ENCODE data around the gene LIN7A.

The LIN7A gene

GRCh38 chr12:80920006-80920405, 17.7 kb downstream of the LIN7A start:
- H3K4me1 ChIP-seq (ENCODE audit: control insufficient read depth, insufficient read depth, low read length), result no peaks in the 10 kb centered on the region
- no peak overlapping the region for H3K4me3 ChIP-seq (ENCODE audit: low read depth, low read length)
- H3K9ac ChIP-seq (ENCODE audit: low read depth, low read length), result no peak overlapping the region
- no peaks in the 10 kb centered on the region for H3K9me3 ChIP-seq (ENCODE audit: control insufficient read depth, insufficient read depth, low read length)
- no peak overlapping the region for H3K27ac ChIP-seq (ENCODE audit: low read depth, low read length)
- H3K36me3 ChIP-seq (ENCODE audit: control insufficient read depth, insufficient read depth, low read length), result no peaks in the 10 kb centered on the region
- H3K27me3 ChIP-seq (ENCODE audit: control insufficient read depth, insufficient read depth, low read length), result no peaks in the 10 kb centered on the region

- Histone ChIP-seq H3K4me3 (ENCODE audit: low read depth, low read length) (no peak overlapping the region), H3K4me1 (ENCODE audit: control insufficient read depth, insufficient read depth, low read length) (peaks cover 12% of the 10 kb centered on the region; the same call in 1 of the 2 replicates), H3K9me3 (ENCODE audit: control insufficient read depth, insufficient read depth, low read length) (no peaks in the 10 kb centered on the region), H3K27me3 (ENCODE audit: control insufficient read depth, insufficient read depth, low read length) (no peaks in the 10 kb centered on the region), H3K9ac (ENCODE audit: low read depth, low read length) (no peak overlapping the region), H3K36me3 (ENCODE audit: control insufficient read depth, insufficient read depth, low read length) (no peaks in the 10 kb centered on the region), H3K27ac (ENCODE audit: low read depth, low read length) (no peak overlapping the region)
Observed at GRCh38 chr12:80917651-80918050, 20.1 kb downstream of the LIN7A start.

GRCh38 chr12:80912901-80913770, 24.6 kb downstream of the LIN7A start:
- no peaks in the 10 kb centered on the region for H3K27me3 ChIP-seq (ENCODE audit: control insufficient read depth, insufficient read depth, low read length)
- H3K4me3 ChIP-seq (ENCODE audit: low read depth, low read length), result no peak overlapping the region
- H3K36me3 ChIP-seq (ENCODE audit: control insufficient read depth, insufficient read depth, low read length), result no peaks in the 10 kb centered on the region
- no peak overlapping the region for H3K27ac ChIP-seq (ENCODE audit: low read depth, low read length)
- H3K9me3 ChIP-seq (ENCODE audit: control insufficient read depth, insufficient read depth, low read length), result no peaks in the 10 kb centered on the region
- H3K9ac ChIP-seq (ENCODE audit: low read depth, low read length), result no peak overlapping the region
- H3K4me1 ChIP-seq (ENCODE audit: control insufficient read depth, insufficient read depth, low read length), result peaks cover 12% of the 10 kb centered on the region; the same call in 1 of the 2 replicates

DNA sequence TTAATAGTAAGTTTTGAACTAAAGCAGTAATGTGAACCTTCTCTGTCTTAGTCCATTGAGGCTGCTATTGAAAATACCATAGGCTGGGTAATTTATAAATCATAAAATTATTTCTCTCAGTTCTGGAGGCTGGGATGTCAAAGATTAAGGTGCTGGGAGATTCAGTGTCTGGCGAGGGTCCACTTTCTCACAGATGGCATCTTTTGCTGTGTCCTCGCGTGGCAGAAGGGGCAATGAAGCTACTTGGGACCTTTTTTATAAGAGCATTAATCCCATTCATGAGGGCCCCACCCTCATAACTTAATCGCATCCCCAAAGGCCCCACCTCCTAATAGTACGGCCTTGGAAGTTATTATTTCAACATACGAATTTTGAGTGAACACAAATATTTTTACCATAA, 28.4 kb downstream of the LIN7A start:
- Histone ChIP-seq H3K27me3 (ENCODE audit: control insufficient read depth, insufficient read depth, low read length) (no peaks in the 10 kb centered on the region), H3K4me1 (ENCODE audit: control insufficient read depth, insufficient read depth, low read length) (peaks cover 19% of the 10 kb centered on the region), H3K4me3 (ENCODE audit: low read depth, low read length) (no peak overlapping the region), H3K9ac (ENCODE audit: low read depth, low read length) (no peak overlapping the region), H3K27ac (ENCODE audit: low read depth, low read length) (no peak overlapping the region), H3K9me3 (ENCODE audit: control insufficient read depth, insufficient read depth, low read length) (no peaks in the 10 kb centered on the region), H3K36me3 (ENCODE audit: control insufficient read depth, insufficient read depth, low read length) (no peaks in the 10 kb centered on the region)

DNA sequence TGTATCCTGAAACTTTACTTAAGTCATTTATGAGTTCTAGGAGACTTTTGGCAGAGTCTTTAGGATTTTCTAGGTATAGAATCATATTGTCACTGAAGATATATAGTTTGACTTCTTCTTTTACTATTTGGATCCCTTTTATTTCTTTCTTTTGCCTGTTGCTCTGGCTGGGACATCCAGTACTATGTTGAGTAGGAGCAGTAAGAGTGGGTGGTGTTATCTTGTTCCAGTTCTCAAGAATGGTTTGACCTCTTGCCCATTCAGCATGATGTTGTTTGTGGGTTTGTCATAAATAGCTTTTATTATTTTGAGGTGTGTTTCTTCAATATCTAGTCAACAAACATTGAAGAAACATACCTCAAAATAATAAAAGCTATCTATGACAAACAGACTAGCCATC, 35.0 kb downstream of the LIN7A start:
- Histone ChIP-seq H3K9ac (ENCODE audit: low read depth, low read length) (no peak overlapping the region), H3K27me3 (ENCODE audit: control insufficient read depth, insufficient read depth, low read length) (no peaks in the 10 kb centered on the region)

DNA sequence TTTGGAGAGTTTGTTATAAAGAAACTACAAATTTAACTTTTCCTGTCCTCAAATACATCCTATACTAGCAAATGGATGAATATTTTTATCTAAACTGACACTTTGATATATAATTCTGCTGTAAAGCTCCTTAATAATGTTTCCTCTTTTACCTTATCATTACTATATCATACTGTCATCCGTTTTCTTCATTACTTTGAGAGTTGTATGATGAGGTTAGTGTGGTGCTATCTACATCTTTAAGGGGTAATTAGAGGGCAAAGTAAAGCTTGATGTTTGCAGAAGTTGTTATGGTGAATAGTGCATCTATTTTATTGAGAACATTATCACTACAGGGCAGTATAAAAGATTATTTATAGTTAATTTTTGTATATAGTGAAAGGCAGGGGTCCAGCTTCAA, 36.1 kb downstream of the LIN7A start:
- H3K4me1 ChIP-seq (ENCODE audit: control insufficient read depth, insufficient read depth, low read length), result peaks cover 6% of the 10 kb centered on the region
- no peaks in the 10 kb centered on the region for H3K27me3 ChIP-seq (ENCODE audit: control insufficient read depth, insufficient read depth, low read length)
- H3K36me3 ChIP-seq (ENCODE audit: control insufficient read depth, insufficient read depth, low read length), result no peaks in the 10 kb centered on the region
- H3K27ac ChIP-seq (ENCODE audit: low read depth, low read length), result no peak overlapping the region
- H3K9ac ChIP-seq (ENCODE audit: low read depth, low read length), result no peak overlapping the region
- H3K4me3 ChIP-seq (ENCODE audit: low read depth, low read length), result no peak overlapping the region
- no peaks in the 10 kb centered on the region for H3K9me3 ChIP-seq (ENCODE audit: control insufficient read depth, insufficient read depth, low read length)

More for the DNA sequence above, 35.0 kb downstream of the LIN7A start:
- Histone ChIP-seq H3K4me1 (ENCODE audit: control insufficient read depth, insufficient read depth, low read length) (peaks cover 10% of the 10 kb centered on the region), H3K36me3 (ENCODE audit: control insufficient read depth, insufficient read depth, low read length) (no peaks in the 10 kb centered on the region), H3K4me3 (ENCODE audit: low read depth, low read length) (no peak overlapping the region), H3K27ac (ENCODE audit: low read depth, low read length) (no peak overlapping the region), H3K9me3 (ENCODE audit: control insufficient read depth, insufficient read depth, low read length) (no peaks in the 10 kb centered on the region)

GRCh38 chr12:80895240-80895639, 42.5 kb downstream of the LIN7A start:
- Histone ChIP-seq H3K27me3 (ENCODE audit: control insufficient read depth, insufficient read depth, low read length) (no peaks in the 10 kb centered on the region), H3K4me3 (ENCODE audit: low read depth, low read length) (no peak overlapping the region), H3K27ac (ENCODE audit: low read depth, low read length) (no peak overlapping the region), H3K9ac (ENCODE audit: low read depth, low read length) (no peak overlapping the region), H3K36me3 (ENCODE audit: control insufficient read depth, insufficient read depth, low read length) (no peaks in the 10 kb centered on the region), H3K4me1 (ENCODE audit: control insufficient read depth, insufficient read depth, low read length) (peaks cover 37% of the 10 kb centered on the region), H3K9me3 (ENCODE audit: control insufficient read depth, insufficient read depth, low read length) (no peaks in the 10 kb centered on the region)

DNA sequence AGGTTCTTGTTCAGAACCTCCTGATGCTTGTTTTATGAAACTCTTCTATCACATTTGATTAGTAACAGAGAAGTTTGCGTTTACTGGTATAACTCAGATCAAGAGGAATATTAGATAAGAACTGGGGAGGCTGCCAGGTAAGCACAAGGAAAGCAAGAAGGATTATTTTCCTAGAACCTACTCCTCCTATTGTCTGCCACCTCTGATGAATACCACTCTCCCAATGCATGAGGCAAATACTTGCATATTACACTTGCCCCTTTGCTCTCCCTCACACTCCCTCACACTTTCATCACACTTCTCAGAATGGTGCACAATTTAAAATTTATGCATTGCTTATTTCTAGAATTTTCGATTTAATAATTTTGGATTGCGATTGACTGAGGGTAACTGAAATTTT, 43.6 kb downstream of the LIN7A start:
- H3K9me3 ChIP-seq (ENCODE audit: control insufficient read depth, insufficient read depth, low read length), result no peaks in the 10 kb centered on the region
- no peaks in the 10 kb centered on the region for H3K36me3 ChIP-seq (ENCODE audit: control insufficient read depth, insufficient read depth, low read length)
- H3K9ac ChIP-seq (ENCODE audit: low read depth, low read length), result no peak overlapping the region
- no peak overlapping the region for H3K4me3 ChIP-seq (ENCODE audit: low read depth, low read length)
- H3K27ac ChIP-seq (ENCODE audit: low read depth, low read length), result no peak overlapping the region
- H3K27me3 ChIP-seq (ENCODE audit: control insufficient read depth, insufficient read depth, low read length), result no peaks in the 10 kb centered on the region
- H3K4me1 ChIP-seq (ENCODE audit: control insufficient read depth, insufficient read depth, low read length), result peaks cover 37% of the 10 kb centered on the region

- Histone ChIP-seq H3K27ac (ENCODE audit: low read depth, low read length) (peak overlapping the region; percentile 56), H3K36me3 (ENCODE audit: control insufficient read depth, insufficient read depth, low read length) (no peaks in the 10 kb centered on the region), H3K9me3 (ENCODE audit: control insufficient read depth, insufficient read depth, low read length) (no peaks in the 10 kb centered on the region), H3K9ac (ENCODE audit: low read depth, low read length) (no peak overlapping the region), H3K27me3 (ENCODE audit: control insufficient read depth, insufficient read depth, low read length) (no peaks in the 10 kb centered on the region), H3K4me3 (ENCODE audit: low read depth, low read length) (no peak overlapping the region), H3K4me1 (ENCODE audit: control insufficient read depth, insufficient read depth, low read length) (peaks cover 34% of the 10 kb centered on the region)
Observed at GRCh38 chr12:80892597-80893445, 44.9 kb downstream of the LIN7A start.

DNA sequence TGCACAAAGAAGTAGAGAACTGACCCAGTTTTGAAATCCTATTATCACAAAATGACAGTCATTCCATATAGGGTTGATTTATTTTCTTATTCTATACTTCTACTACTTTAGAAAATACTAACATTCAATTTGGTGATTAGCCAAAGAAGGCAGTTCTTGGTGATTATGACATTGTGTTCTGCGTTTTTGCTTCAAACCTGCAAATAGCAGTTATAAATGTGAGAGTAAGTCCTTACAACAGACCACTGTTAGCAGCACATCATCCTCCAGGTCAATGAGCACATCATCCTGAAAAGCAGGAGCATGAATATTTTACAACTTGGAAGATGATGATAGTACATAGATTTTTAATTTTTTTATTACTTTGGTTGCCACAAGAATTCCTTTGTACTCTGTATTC, 53.1 kb downstream of the LIN7A start:
- no peaks in the 10 kb centered on the region; the same call in 1 of the 2 replicates for H3K36me3 ChIP-seq (ENCODE audit: control insufficient read depth, insufficient read depth, low read length)
- no peaks in the 10 kb centered on the region for H3K9me3 ChIP-seq (ENCODE audit: control insufficient read depth, insufficient read depth, low read length)
- H3K9ac ChIP-seq (ENCODE audit: low read depth, low read length), result no peak overlapping the region
- peaks cover 2% of the 10 kb centered on the region; the same call in 1 of the 2 replicates for H3K4me1 ChIP-seq (ENCODE audit: control insufficient read depth, insufficient read depth, low read length)
- H3K4me3 ChIP-seq (ENCODE audit: low read depth, low read length), result no peak overlapping the region
- H3K27me3 ChIP-seq (ENCODE audit: control insufficient read depth, insufficient read depth, low read length), result no peaks in the 10 kb centered on the region
- H3K27ac ChIP-seq (ENCODE audit: low read depth, low read length), result no peak overlapping the region

GRCh38 chr12:80881106-80881505, 56.6 kb downstream of the LIN7A start:
- Histone ChIP-seq H3K4me3 (ENCODE audit: low read depth, low read length) (no peak overlapping the region), H3K9me3 (ENCODE audit: control insufficient read depth, insufficient read depth, low read length) (no peaks in the 10 kb centered on the region), H3K27me3 (ENCODE audit: control insufficient read depth, insufficient read depth, low read length) (no peaks in the 10 kb centered on the region), H3K4me1 (ENCODE audit: control insufficient read depth, insufficient read depth, low read length) (peaks cover 2% of the 10 kb centered on the region; the same call in 1 of the 2 replicates), H3K27ac (ENCODE audit: low read depth, low read length) (no peak overlapping the region), H3K36me3 (ENCODE audit: control insufficient read depth, insufficient read depth, low read length) (no peaks in the 10 kb centered on the region), H3K9ac (ENCODE audit: low read depth, low read length) (no peak overlapping the region)
